HCT116 (cell line): Measurements from ENCODE around the gene CNPY1. TPM values are rescaled to one million over a fixed set of nuclear protein-coding genes. Genes with fewer than 3 reads are reported as not detected.

Experiments used
- ATAC-seq: fragments of 200-7000 bp; cut with Tn5 transposase; 2 replicates; pipeline ENCODE4 v1.9.1; 2020; ENCODE audit warnings: mild to moderate bottlenecking, moderate library complexity
- BruUV-seq: library from RNA; stranded (reverse); fragments of 400-500 nt; replicated peaks from 2 replicates; lab custom pipeline; 2021; lab: Mats Ljungman, UMichigan
- CTCF ChIA-PET: fragments of 300-600 bp; sonication (Branson Sonifier 250); formaldehyde crosslinking; loops from one replicate; lab custom pipeline; 2021; ENCODE audit warnings: antibody characterized with exemption; lab: Charles Lee
- POLR2A ChIA-PET: fragments of 300-600, 350-600 bp; sonication (Branson Sonifier 250); formaldehyde crosslinking; loops from one replicate; lab custom pipeline; 2021; ENCODE audit warnings: antibody characterized with exemption; lab: Charles Lee
- RAD21 ChIA-PET, 2 experiments: fragments of 300-600 bp; sonication (Branson Sonifier 250); formaldehyde crosslinking; loops; one replicate each; lab custom pipeline; 2023; ENCODE audit warnings: low total read pairs in 2 of 2; ENCODE audit not compliant: uncharacterized antibody in 2 of 2, unreplicated experiment in 2 of 2, low non-redundant PET in 1 of 2; lab: Charles Lee
- DNase-seq: peaks from one replicate; pipeline ENCODE4 v3.0.0-alpha.2; 2010; ENCODE audit warnings: low read depth, low spot score
- H2AFZ ChIP-seq: fragments of 200-600 bp; shearing (Covaris generic), sonication (generic); 2 replicates; pipeline ENCODE4 v1.6.1; 2017; ENCODE audit warnings: low read depth, mixed run types, mixed read lengths, antibody characterized with exemption, low read length; ENCODE audit not compliant: poor library complexity, severe bottlenecking
- H3K27ac ChIP-seq: 2 replicates; pipeline ENCODE4 v1.5.1; 2012; ENCODE audit warnings: low read depth, low read length
- H3K27me3 ChIP-seq: fragments of 200-600 bp; sonication (generic); 2 replicates; pipeline ENCODE4 v1.6.1; 2016; ENCODE audit warnings: mixed run types, low read length, mixed read lengths; ENCODE audit not compliant: insufficient read depth
- H3K36me3 ChIP-seq, 2 experiments: fragments of 200-500 bp in 1 of 2; fragments of 200-600 bp in 1 of 2; sonication (Bioruptor generic) in 1 of 2; sonication (generic) in 1 of 2; 2 replicates each; pipeline versions ENCODE4 v1.5.1 to v1.6.1; 2014 to 2016; ENCODE audit warnings: low read length in 2 of 2, inconsistent platforms in 1 of 2, mixed read lengths in 1 of 2, mixed run types in 1 of 2; ENCODE audit not compliant: insufficient read depth in 2 of 2, control insufficient read depth in 1 of 2
- H3K4me1 ChIP-seq, 2 experiments: fragments of 200-600 bp in 1 of 2; sonication (generic) in 1 of 2; 2 replicates each; pipeline versions ENCODE4 v1.5.1 to v1.6.1; 2012 to 2017; ENCODE audit warnings: low read length in 2 of 2, inconsistent platforms in 1 of 2, mild to moderate bottlenecking in 1 of 2, mixed read lengths in 1 of 2, mixed run types in 1 of 2, moderate library complexity in 1 of 2; ENCODE audit not compliant: insufficient read depth in 2 of 2, control insufficient read depth in 1 of 2
- H3K4me2 ChIP-seq: fragments of 200-600 bp; sonication (generic); 2 replicates; pipeline ENCODE4 v1.6.1; 2017; ENCODE audit warnings: mixed run types, low read length, mixed read lengths
- H3K4me3 ChIP-seq, 2 experiments: fragments of 200-600 bp in 1 of 2; sonication (generic) in 1 of 2; replicated peaks in 1 of 2; 2 replicates each; pipeline ENCODE4 v1.5.1; 2011 to 2016; ENCODE audit warnings: low read length in 2 of 2, control low read depth in 1 of 2, low read depth in 1 of 2, mild to moderate bottlenecking in 1 of 2, mixed read lengths in 1 of 2, mixed run types in 1 of 2
- H3K79me2 ChIP-seq: fragments of 200-600 bp; sonication (generic); 2 replicates; pipeline ENCODE4 v1.6.1; 2017; ENCODE audit warnings: mild to moderate bottlenecking, mixed run types, low read length, moderate library complexity, mixed read lengths; ENCODE audit not compliant: insufficient read depth
- H3K9ac ChIP-seq: fragments of 200-600 bp; sonication (generic); 2 replicates; pipeline ENCODE4 v1.6.1; 2016; ENCODE audit warnings: low read length, mixed read lengths
- H3K9me2 ChIP-seq: fragments of 200-600 bp; sonication (generic), shearing (Covaris generic); 2 replicates; pipeline ENCODE4 v1.6.1; 2017; ENCODE audit warnings: mixed run types, mild to moderate bottlenecking, moderate library complexity; ENCODE audit not compliant: insufficient read depth
- H3K9me3 ChIP-seq, 2 experiments: fragments of 200-500 bp in 1 of 2; fragments of 200-600 bp in 1 of 2; sonication (Bioruptor generic) in 1 of 2; sonication (generic) in 1 of 2; 2 replicates each; pipeline ENCODE4 v1.6.1; 2014 to 2017; ENCODE audit warnings: low read length in 2 of 2, mixed read lengths in 2 of 2, inconsistent platforms in 1 of 2, low read depth in 1 of 2, mild to moderate bottlenecking in 1 of 2, mixed run types in 1 of 2, moderate library complexity in 1 of 2; ENCODE audit not compliant: control insufficient read depth in 1 of 2, insufficient read depth in 1 of 2
- H4K20me1 ChIP-seq: fragments of 200-600 bp; sonication (generic), shearing (Covaris generic); 2 replicates; pipeline ENCODE4 v1.6.1; 2017; ENCODE audit warnings: mixed run types, mild to moderate bottlenecking, moderate library complexity; ENCODE audit not compliant: insufficient read depth
- ATF3 ChIP-seq: IDR thresholded peaks from 2 replicates; pipeline ENCODE4 v1.6.1; 2012
- CBX3 ChIP-seq: IDR thresholded peaks from 2 replicates; pipeline ENCODE4 v1.6.1; 2012; ENCODE audit warnings: low read depth
- CEBPB ChIP-seq: IDR thresholded peaks from 2 replicates; pipeline ENCODE4 v1.6.1; 2012; ENCODE audit warnings: low read depth
- CTCF ChIP-seq, 3 experiments: fragments of 200-600 bp in 1 of 3; sonication (generic) in 1 of 3; IDR thresholded peaks in 2 of 3; conservative IDR thresholded peaks in 1 of 3; 2 replicates each; pipeline ENCODE4 v1.5.1; 2012 to 2017; ENCODE audit warnings: low read depth in 2 of 3, low read length in 2 of 3, antibody characterized with exemption in 1 of 3, borderline replicate concordance in 1 of 3, control low read depth in 1 of 3, mild to moderate bottlenecking in 1 of 3, mixed read lengths in 1 of 3, mixed run types in 1 of 3, moderate library complexity in 1 of 3; ENCODE audit not compliant: insufficient read depth in 1 of 3
- EGR1 ChIP-seq: IDR thresholded peaks from 2 replicates; pipeline ENCODE4 v1.6.1; 2012; ENCODE audit warnings: low read depth
- ELF1 ChIP-seq: IDR thresholded peaks from 2 replicates; pipeline ENCODE4 v1.6.1; 2012; ENCODE audit warnings: low read depth, borderline replicate concordance
- EZH2 ChIP-seq: fragments of 200-600 bp; sonication (generic); IDR thresholded peaks from 2 replicates; pipeline ENCODE4 v1.6.1; 2017; ENCODE audit warnings: antibody characterized with exemption, mixed run types
- MAX ChIP-seq: IDR thresholded peaks from 2 replicates; pipeline ENCODE4 v1.6.1; 2012
- POLR2AphosphoS5 ChIP-seq: IDR thresholded peaks from 2 replicates; pipeline ENCODE4 v1.6.1; 2011; ENCODE audit warnings: mild to moderate bottlenecking, low read depth, low read length, moderate library complexity
- RAD21 ChIP-seq: IDR thresholded peaks from 2 replicates; pipeline ENCODE4 v1.6.1; 2012; ENCODE audit warnings: low read depth, mild to moderate bottlenecking
- SIN3A ChIP-seq: IDR thresholded peaks from 2 replicates; pipeline ENCODE4 v1.6.1; 2012; ENCODE audit warnings: low read depth
- SP1 ChIP-seq: IDR thresholded peaks from 2 replicates; pipeline ENCODE4 v1.6.1; 2012; ENCODE audit warnings: low read depth
- TCF7L2 ChIP-seq: IDR thresholded peaks from 2 replicates; pipeline ENCODE4 v1.7.0; 2011; ENCODE audit warnings: borderline replicate concordance, inconsistent platforms; ENCODE audit not compliant: insufficient read depth, insufficient read length; ENCODE audit errors: extremely low read depth
- YY1 ChIP-seq: IDR thresholded peaks from 2 replicates; pipeline ENCODE4 v1.6.1; 2011; ENCODE audit warnings: low read length, low read depth, moderate library complexity, mild to moderate bottlenecking; ENCODE audit not compliant: insufficient replicate concordance; ENCODE audit errors: extremely low read depth
- ZBTB33 ChIP-seq: IDR thresholded peaks from 2 replicates; pipeline ENCODE4 v1.6.1; 2011; ENCODE audit warnings: mild to moderate bottlenecking, low read length, moderate library complexity; ENCODE audit not compliant: insufficient replicate concordance; ENCODE audit errors: extremely low read depth
- ZNF274 ChIP-seq: fragments of 200-500 bp; sonication (Bioruptor generic); IDR thresholded peaks from 2 replicates; pipeline ENCODE4 v1.6.1; 2014; ENCODE audit warnings: mild to moderate bottlenecking, low read depth, low read length, inconsistent platforms
- intact Hi-C: fragments of 100-400 bp; cut with micrococcal nuclease; formaldehyde crosslinking; loops from 2 replicates; pipeline ENCODE4 v1.10.0; 2022
- total RNA-seq: library from RNA; stranded (reverse); gene quantifications from one replicate; pipeline ENCODE4 v1.2.1, GENCODE V29; 2021; ENCODE audit not compliant: unreplicated experiment

CNPY1 gene
- total RNA-seq, 1 experiment from 2014 or later, result not detected

- ChIA-PET POLR2A (no interaction called here), CTCF (no interaction called here)
These were observed 27.7 kb downstream of the CNPY1 start for GRCh38 chr7:155518633-155519032.

More at GRCh38 chr7:155518633-155519032, 27.7 kb downstream of the CNPY1 start:
- no peak overlapping the region for H3K27ac ChIP-seq
- TF ChIP-seq SIN3A, result no peak
- TF ChIP-seq RAD21, result no peak
- TF ChIP-seq ZBTB33, result no peak
- TF ChIP-seq CEBPB, result no peak
- no peak for TF ChIP-seq ATF3
- TF ChIP-seq ELF1, result no peak
- no peak for TF ChIP-seq YY1
- no peak for TF ChIP-seq CTCF (IDR thresholded peaks at IDR 0.05 in 2 of 3, conservative IDR thresholded peaks at IDR 0.05 in 1 of 3; ENCODE audit: borderline replicate concordance in 1 of 3, insufficient read depth in 1 of 3, low read depth in 2 of 3, low read length in 2 of 3)
- TF ChIP-seq CBX3, result no peak
- TF ChIP-seq ZNF274, result no peak
- no peak for TF ChIP-seq TCF7L2
- no peak for TF ChIP-seq EZH2
- TF ChIP-seq SP1, result no peak
- no peak for TF ChIP-seq POLR2AphosphoS5
- no peak for TF ChIP-seq EGR1
- no peak for TF ChIP-seq MAX
- TF ChIP-seq, all 23 proteins: peak for 0
- DNase-seq, result no peak
- H4K20me1 ChIP-seq, result no peaks in the 10 kb centered on the region
- peaks cover 42% of the 10 kb centered on the region for H3K27me3 ChIP-seq
- RAD21 ChIA-PET, result no interaction called here
- H3K4me1 ChIP-seq, result no peaks in the 10 kb centered on the region
- no TSS peak for BruUV-seq
- H3K79me2 ChIP-seq, result no peaks in the 10 kb centered on the region
- H3K9ac ChIP-seq, result no peak overlapping the region
- intact Hi-C loops, result no loop called here
- no peaks in the 10 kb centered on the region for H3K36me3 ChIP-seq
- no peak overlapping the region for H2AFZ ChIP-seq
- no peak for ATAC-seq
- no peak overlapping the region for H3K4me3 ChIP-seq
- H3K9me3 ChIP-seq, result no peaks in the 10 kb centered on the region
- H3K9me2 ChIP-seq, result no peaks in the 10 kb centered on the region
- H3K4me2 ChIP-seq, result no peak overlapping the region
